A549 (cell line): ENCODE measurements around the gene GALNT15.

Experiments
- HDAC2 ChIP-seq: fragments of 200-600 bp; sonication (generic); IDR thresholded peaks from 2 replicates; pipeline ENCODE4 v1.6.1; 2016
- KDM1A ChIP-seq: fragments of 200-600 bp; sonication (generic); IDR thresholded peaks from 2 replicates; pipeline ENCODE4 v1.6.1; 2016; ENCODE audit warnings: low read depth, mild to moderate bottlenecking
- TF ChIP-seq, protein P1 (sequence below): fragments of >200 bp; sonication (Bioruptor Twin); formaldehyde crosslinking; IDR thresholded peaks from 3 replicates; pipeline ENCODE4 v1.5.1; 2016

DNA sequence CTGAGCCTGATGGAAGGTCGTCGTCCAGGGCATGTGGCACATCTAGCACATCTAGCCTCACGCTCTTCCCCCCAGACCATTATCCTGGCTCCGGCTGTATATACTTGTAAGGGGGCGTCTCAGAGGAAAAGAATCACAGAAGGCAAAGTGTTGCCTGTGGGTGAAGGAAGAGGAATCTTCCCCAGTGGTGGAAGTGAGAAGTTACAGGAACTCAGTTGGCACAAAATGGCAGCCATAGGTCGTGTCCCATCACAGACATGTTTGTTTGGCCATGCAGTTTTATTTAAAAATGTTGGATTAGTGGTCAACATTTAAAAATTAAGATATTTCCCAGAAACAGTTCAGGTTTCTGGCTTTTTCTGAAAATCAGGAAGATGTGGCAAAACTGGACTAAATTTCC lies 13.6 kb downstream of the GALNT15 start:
- TF ChIP-seq KDM1A: no peak
- no peak for TF ChIP-seq HDAC2
- TF ChIP-seq, protein P1, sequence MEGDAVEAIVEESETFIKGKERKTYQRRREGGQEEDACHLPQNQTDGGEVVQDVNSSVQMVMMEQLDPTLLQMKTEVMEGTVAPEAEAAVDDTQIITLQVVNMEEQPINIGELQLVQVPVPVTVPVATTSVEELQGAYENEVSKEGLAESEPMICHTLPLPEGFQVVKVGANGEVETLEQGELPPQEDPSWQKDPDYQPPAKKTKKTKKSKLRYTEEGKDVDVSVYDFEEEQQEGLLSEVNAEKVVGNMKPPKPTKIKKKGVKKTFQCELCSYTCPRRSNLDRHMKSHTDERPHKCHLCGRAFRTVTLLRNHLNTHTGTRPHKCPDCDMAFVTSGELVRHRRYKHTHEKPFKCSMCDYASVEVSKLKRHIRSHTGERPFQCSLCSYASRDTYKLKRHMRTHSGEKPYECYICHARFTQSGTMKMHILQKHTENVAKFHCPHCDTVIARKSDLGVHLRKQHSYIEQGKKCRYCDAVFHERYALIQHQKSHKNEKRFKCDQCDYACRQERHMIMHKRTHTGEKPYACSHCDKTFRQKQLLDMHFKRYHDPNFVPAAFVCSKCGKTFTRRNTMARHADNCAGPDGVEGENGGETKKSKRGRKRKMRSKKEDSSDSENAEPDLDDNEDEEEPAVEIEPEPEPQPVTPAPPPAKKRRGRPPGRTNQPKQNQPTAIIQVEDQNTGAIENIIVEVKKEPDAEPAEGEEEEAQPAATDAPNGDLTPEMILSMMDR: no peak
